Measurements from ENCODE around the gene CYP46A1. TPM values are rescaled to one million over a fixed set of nuclear protein-coding genes. Genes with fewer than 3 reads are reported as not detected.
A peak's percentile ranks its signal among the peaks of the same experiment; 100 is the strongest.

CYP46A1 gene
- total RNA-seq, 1 donor from 2014 or later: 1.1 TPM

- Histone ChIP-seq H3K4me1 (peaks cover 4% of the 10 kb centered on the region), H3F3A (ENCODE audit: low read depth) (peaks cover 16% of the 10 kb centered on the region), H3K27ac (no peak overlapping the region), H3K4me2 (no peak overlapping the region), H4K20me1 (ENCODE audit: low read depth) (no peaks in the 10 kb centered on the region), H3K9ac (no peak overlapping the region), H3K27me3 (no peaks in the 10 kb centered on the region), H3K4me3 (no peak overlapping the region), H3K79me2 (ENCODE audit: low read depth) (no peaks in the 10 kb centered on the region), H2AFZ (replicated peaks) (no peak overlapping the region), H3K36me3 (no peaks in the 10 kb centered on the region), H3K9me3 (ENCODE audit: low read depth) (no peaks in the 10 kb centered on the region)
- peak; percentile 44 for DNase-seq (ENCODE audit: low spot score)
- H3K36me3 Mint-ChIP-seq: no peaks in the 10 kb centered on the region
- H3K4me3 Mint-ChIP-seq: peak overlapping the region; percentile 88
- peaks cover 33% of the 10 kb centered on the region for H3K4me1 Mint-ChIP-seq
- no peaks in the 10 kb centered on the region for H3K9me3 Mint-ChIP-seq
- TF ChIP-seq EZH2phosphoT487 (IDR thresholded peaks at IDR 0.05) (no peak), EZH2 (IDR thresholded peaks at IDR 0.05) (no peak), CTCF (IDR thresholded peaks at IDR 0.05) (no peak)
- H3K27ac Mint-ChIP-seq: no peak overlapping the region
- peaks cover 8% of the 10 kb centered on the region for H3K27me3 Mint-ChIP-seq (ENCODE audit: insufficient read depth, low read depth)
Measured at GRCh38 chr14:99685151-99685591, 1.1 kb downstream of the CYP46A1 start.

- H3K9me3 Mint-ChIP-seq: no peaks in the 10 kb centered on the region
- peaks cover 33% of the 10 kb centered on the region for H3K4me1 Mint-ChIP-seq
- Histone ChIP-seq H2AFZ (replicated peaks) (no peak overlapping the region), H3K4me2 (no peak overlapping the region), H3F3A (ENCODE audit: low read depth) (peaks cover 16% of the 10 kb centered on the region), H3K9ac (no peak overlapping the region), H3K27ac (no peak overlapping the region), H4K20me1 (ENCODE audit: low read depth) (no peaks in the 10 kb centered on the region), H3K4me3 (no peak overlapping the region), H3K36me3 (no peaks in the 10 kb centered on the region), H3K79me2 (ENCODE audit: low read depth) (no peaks in the 10 kb centered on the region), H3K27me3 (no peaks in the 10 kb centered on the region), H3K4me1 (peaks cover 4% of the 10 kb centered on the region), H3K9me3 (ENCODE audit: low read depth) (no peaks in the 10 kb centered on the region)
- peak overlapping the region; percentile 88 for H3K4me3 Mint-ChIP-seq
- H3K27me3 Mint-ChIP-seq (ENCODE audit: insufficient read depth, low read depth): peaks cover 8% of the 10 kb centered on the region
- TF ChIP-seq EZH2phosphoT487 (IDR thresholded peaks at IDR 0.05) (no peak), CTCF (IDR thresholded peaks at IDR 0.05) (no peak), EZH2 (IDR thresholded peaks at IDR 0.05) (no peak)
- H3K36me3 Mint-ChIP-seq: no peaks in the 10 kb centered on the region
- H3K27ac Mint-ChIP-seq: no peak overlapping the region
- DNase-seq (ENCODE audit: low spot score): no peak
Measured at GRCh38 chr14:99685596-99685995, 1.5 kb downstream of the CYP46A1 start.

GRCh38 chr14:99686557-99687283, 2.6 kb downstream of the CYP46A1 start:
- no peak overlapping the region for H3K4me3 Mint-ChIP-seq
- TF ChIP-seq EZH2phosphoT487 (IDR thresholded peaks at IDR 0.05) (no peak), EZH2 (IDR thresholded peaks at IDR 0.05) (no peak), CTCF (IDR thresholded peaks at IDR 0.05) (no peak)
- peaks cover 8% of the 10 kb centered on the region for H3K27me3 Mint-ChIP-seq (ENCODE audit: insufficient read depth, low read depth)

More at GRCh38 chr14:99686557-99687283, 2.6 kb downstream of the CYP46A1 start:
- peak overlapping the region; percentile 48 for H3K27ac Mint-ChIP-seq
- Histone ChIP-seq H3K4me3 (no peak overlapping the region), H3K36me3 (no peaks in the 10 kb centered on the region), H3K4me2 (no peak overlapping the region), H3K9ac (no peak overlapping the region), H3F3A (ENCODE audit: low read depth) (peaks cover 16% of the 10 kb centered on the region), H3K4me1 (peaks cover 4% of the 10 kb centered on the region), H3K27me3 (no peaks in the 10 kb centered on the region), H2AFZ (replicated peaks) (no peak overlapping the region), H3K9me3 (ENCODE audit: low read depth) (no peaks in the 10 kb centered on the region), H4K20me1 (ENCODE audit: low read depth) (no peaks in the 10 kb centered on the region), H3K79me2 (ENCODE audit: low read depth) (no peaks in the 10 kb centered on the region), H3K27ac (no peak overlapping the region)
- DNase-seq (ENCODE audit: low spot score): no peak
- no peaks in the 10 kb centered on the region for H3K9me3 Mint-ChIP-seq
- peaks cover 31% of the 10 kb centered on the region for H3K4me1 Mint-ChIP-seq
- H3K36me3 Mint-ChIP-seq: no peaks in the 10 kb centered on the region

Measured in neural progenitor cell (in vitro differentiated cells).